K562 (cell line): ENCODE data around the gene TENM3. TPM values are rescaled to one million over a fixed set of nuclear protein-coding genes. Genes with fewer than 3 reads are reported as not detected.

Source experiments
- ATF7 ChIP-seq: fragments of 450-650 bp; IDR thresholded peaks from 2 replicates; pipeline ENCODE4 v1.7.1; 2014; ENCODE audit warnings: mild to moderate bottlenecking, moderate library complexity
- EHMT2 ChIP-seq: fragments of 450-650 bp; IDR thresholded peaks from 2 replicates; pipeline ENCODE4 v1.6.1; 2018; ENCODE audit warnings: antibody characterized with exemption
- GABPA ChIP-seq: fragments of 200-800 bp; sonication (Bioruptor generic); conservative IDR thresholded peaks from 2 replicates; pipeline ENCODE4 v1.6.1; 2016; ENCODE audit warnings: low read depth, missing genetic modification characterization, missing compliant biosample characterization
- MYBL2 ChIP-seq, 2 experiments: fragments of 450-650 bp in 1 of 2; sonication (generic) in 1 of 2; formaldehyde crosslinking in 1 of 2; IDR thresholded peaks; 2 replicates each; pipeline versions ENCODE4 v1.6.1 to v1.8.1; 2017 to 2022; ENCODE audit warnings: borderline replicate concordance in 1 of 2, inconsistent platforms in 1 of 2, low read depth in 1 of 2, mild to moderate bottlenecking in 1 of 2, missing genetic modification reagents in 1 of 2, moderate library complexity in 1 of 2
- NELFE ChIP-seq: IDR thresholded peaks from 2 replicates; pipeline ENCODE4 v1.6.1; 2011; ENCODE audit warnings: mild to moderate bottlenecking; ENCODE audit not compliant: insufficient read depth, insufficient read length
- SIN3A ChIP-seq, 2 experiments: fragments of 150-350 bp in 1 of 2; IDR thresholded peaks; 2 replicates each; pipeline ENCODE4 v1.6.1; 2011 to 2016; ENCODE audit warnings: borderline replicate concordance in 2 of 2, low read depth in 2 of 2, low read length in 2 of 2, mild to moderate bottlenecking in 2 of 2, moderate library complexity in 2 of 2; ENCODE audit not compliant: control insufficient read depth in 1 of 2
- ZMIZ1 ChIP-seq, 2 experiments: fragments of 150-350 bp in 1 of 2; IDR thresholded peaks; 2 replicates each; pipeline ENCODE4 v1.6.1; 2012 to 2016; ENCODE audit warnings: low read depth in 2 of 2, low read length in 2 of 2, mild to moderate bottlenecking in 1 of 2, moderate library complexity in 1 of 2
- ZNF280A ChIP-seq: fragments of 450-650 bp; IDR thresholded peaks from 2 replicates; pipeline ENCODE4 v1.6.1; 2018; ENCODE audit warnings: mild to moderate bottlenecking, low read depth; ENCODE audit not compliant: partially characterized antibody
- ZNF444 ChIP-seq: fragments of 250-450 bp; sonication (Bioruptor Pico); IDR thresholded peaks from 2 replicates; pipeline ENCODE4 v1.4.0; 2020; ENCODE audit warnings: mild to moderate bottlenecking, moderate library complexity
- polyA plus RNA-seq, 8 experiments: library from polyadenylated mRNA; depleted of rRNA in 4 of 8; stranded (reverse) in 5 of 8; unstranded in 3 of 8; fragments of >200 nt; fragmentation: Nextera tagmentation in 2 of 8; fragmentation: Illumina TruSeq in 1 of 8; extraction: Ambion mirVana in 2 of 8; extraction: Trizol in 1 of 8; gene quantifications; 2 replicates each; pipeline versions ENCODE4 v1.2.1 to v1.2.3, GENCODE V29; 2011 to 2014; ENCODE audit warnings: inconsistent platforms in 1 of 8, missing spikeins in 1 of 8
- total RNA-seq, 7 experiments: library from RNA; depleted of rRNA in 6 of 7; stranded (reverse); fragments of >200 nt in 6 of 7; fragmentation: Illumina TruSeq in 2 of 7; extraction: Trizol in 2 of 7; gene quantifications; 2 replicates each; pipeline versions ENCODE4 v1.2.1 to v1.2.3, GENCODE V29; 2011 to 2021; ENCODE audit warnings: low replicate concordance in 1 of 7

The TENM3 gene
- total and polyA plus RNA-seq, 9 of the 15 experiments (the other 6 are each of a cell fraction or from before 2014, with no cell fraction given), result 0.01 to 0.02 TPM; not detected in 7

DNA sequence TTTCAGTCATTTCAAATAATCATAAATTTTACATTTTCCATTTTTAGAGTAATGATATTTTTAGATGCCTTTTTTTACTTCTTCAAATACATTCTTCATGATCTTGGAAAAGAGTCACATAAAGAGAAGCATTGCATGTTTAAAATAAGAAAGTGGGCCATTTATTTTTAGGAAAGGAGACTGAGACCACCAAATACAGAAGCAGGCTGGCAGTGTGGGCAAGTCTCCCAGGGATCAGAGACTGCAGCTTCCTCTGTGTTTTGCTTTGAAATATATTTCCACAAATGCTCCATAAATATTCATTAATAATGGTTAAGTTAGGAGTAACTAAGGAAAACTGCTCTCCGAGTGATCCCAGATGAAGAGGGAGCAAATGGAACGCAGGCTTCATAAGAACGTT lies 397.3 kb downstream of the TENM3 start (continued):
- no peak for TF ChIP-seq ZMIZ1 (IDR thresholded peaks at IDR 0.05; ENCODE audit: low read depth in 2 of 2, low read length in 2 of 2)
- no peak for TF ChIP-seq SIN3A (IDR thresholded peaks at IDR 0.05; ENCODE audit: borderline replicate concordance in 2 of 2, control insufficient read depth in 1 of 2, low read depth in 2 of 2, low read length in 2 of 2)
- no peak for TF ChIP-seq GABPA (tag)
- no peak for TF ChIP-seq NELFE
- TF ChIP-seq EHMT2, result no peak
- no peak for TF ChIP-seq ATF7
- no peak for TF ChIP-seq ZNF280A
- no peak for TF ChIP-seq MYBL2 (IDR thresholded peaks at IDR 0.05; ENCODE audit: low read depth)
- no peak for TF ChIP-seq MYBL2 (CRISPR knock-in tag; IDR thresholded peaks at IDR 0.05; ENCODE audit: borderline replicate concordance)
- no peak for TF ChIP-seq ZNF444
